ENCODE measurements around the gene ADAM22.

DNA sequence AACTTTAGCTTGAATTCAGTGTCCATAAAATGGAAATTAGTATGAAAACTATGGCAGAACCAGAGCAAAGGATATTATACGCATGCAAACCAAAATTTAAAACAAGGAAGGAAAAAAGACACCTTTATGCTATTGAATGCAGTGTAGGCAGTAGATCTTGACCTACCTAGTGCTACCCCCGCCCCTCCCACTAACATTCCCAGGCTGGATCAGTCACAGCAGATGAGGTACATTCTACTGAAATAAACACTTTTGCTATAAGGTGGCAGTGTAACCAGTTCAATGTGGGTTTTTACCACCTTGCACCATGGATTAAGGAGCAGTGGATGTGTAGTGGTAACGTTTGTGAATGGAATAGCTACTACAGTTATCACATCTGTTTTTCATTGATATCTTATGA lies 257.9 kb downstream of the ADAM22 start:
- TF ChIP-seq CTCF (IDR thresholded peaks at IDR 0.05) (no peak), POLR2A (IDR thresholded peaks at IDR 0.05) (no peak)
